Right lobe of liver (tissue), 6 donors: Measurements from ENCODE around the gene AOAH. TPM values are rescaled to one million over a fixed set of nuclear protein-coding genes. Genes with fewer than 3 reads are reported as not detected.

ENCODE experiments used
- ATAC-seq, 4 donors: fragments of 200-7000 bp; cut with Tn5 transposase; one replicate each; pipeline ENCODE4 v1.9.1; 2020; ENCODE audit warnings: mild to moderate bottlenecking in 4 of 4, moderate library complexity in 4 of 4
- DNase-seq, 3 donors: peaks; one replicate each; pipeline ENCODE4 v3.0.0-alpha.2; 2020
- H3K27ac ChIP-seq, 3 donors: fragments of 200-600 bp; one replicate each; pipeline ENCODE4 v1.8.0; 2022
- H3K27me3 ChIP-seq, 2 donors: fragments of 200-600 bp; one replicate each; pipeline ENCODE4 v1.8.0; 2022
- H3K36me3 ChIP-seq, 4 donors: fragments of 200-600 bp; sonication (generic) in 1 of 4; one replicate each; pipeline versions ENCODE4 v1.5.1 to v1.8.0; 2017 to 2022; ENCODE audit warnings: control low read depth in 1 of 4
- H3K4me1 ChIP-seq, 4 donors: fragments of 200-600 bp; sonication (generic) in 1 of 4; one replicate each; pipeline versions ENCODE4 v1.5.1 to v1.8.0; 2017 to 2022; ENCODE audit warnings: control low read depth in 1 of 4
- H3K4me3 ChIP-seq, 3 donors: fragments of 200-600 bp; one replicate each; pipeline ENCODE4 v1.8.0; 2022
- H3K9me3 ChIP-seq, 4 donors: fragments of 200-600 bp; sonication (generic) in 1 of 4; one replicate each; pipeline versions ENCODE4 v1.5.1 to v1.8.0; 2017 to 2022; ENCODE audit warnings: control low read depth in 1 of 4
- POLR2A ChIP-seq: fragments of 450-650 bp; IDR thresholded peaks from one replicate; pipeline ENCODE4 v1.6.1; 2017; ENCODE audit warnings: antibody characterized with exemption, mild to moderate bottlenecking
- WGBS: methylation state at CpG from one replicate; pipeline ENCODE4 v1.1.6; 2018; ENCODE audit warnings: low coverage, low lambda C conversion rate; ENCODE audit not compliant: insufficient coverage; ENCODE audit errors: missing lambda C conversion rate; 5-methylcytosine and 5-hydroxymethylcytosine counted together
- intact Hi-C, 2 donors: fragments of 100-400 bp; cut with DNase I; formaldehyde crosslinking; loops; one replicate each; pipeline versions ENCODE4 v1.11.2 to v1.14.1; 2022
- total RNA-seq, 6 experiments: library from RNA; depleted of rRNA in 2 of 6; stranded (reverse); fragments of >200 nt in 2 of 6; fragmentation: NEBNext Ultra II Directional in 3 of 6; extraction: Animal tissue kit (Norgen Biotek cat#: 25700) in 3 of 6; gene quantifications; one replicate each; pipeline versions ENCODE4 v1.1.0 to v1.2.4, GENCODE V29; 2016 to 2023
- TF ChIP-seq, protein P1 (sequence below), 4 donors: fragments of 200-600 bp in 3 of 4; fragments of 450-650 bp in 1 of 4; IDR thresholded peaks; one replicate each; pipeline versions ENCODE4 v1.5.1 to v1.8.0; 2016 to 2022; ENCODE audit warnings: antibody characterized with exemption in 4 of 4, mild to moderate bottlenecking in 2 of 4
- donor health status: DM: no; HTN: yes; CAD: no.
- donor health status: DM: no; HTN: no; CAD: no.
- donor health status: DM: no; HTN: no; CAD: no.
- donor health status: DM: no; HTN: yes; CAD: no.
- donor health status: DM: no; HTN: yes; CAD: no.

Gene AOAH
- total RNA-seq, 6 experiments from 2014 or later, result 2.9 to 11.3 (median 6.4) TPM

DNA sequence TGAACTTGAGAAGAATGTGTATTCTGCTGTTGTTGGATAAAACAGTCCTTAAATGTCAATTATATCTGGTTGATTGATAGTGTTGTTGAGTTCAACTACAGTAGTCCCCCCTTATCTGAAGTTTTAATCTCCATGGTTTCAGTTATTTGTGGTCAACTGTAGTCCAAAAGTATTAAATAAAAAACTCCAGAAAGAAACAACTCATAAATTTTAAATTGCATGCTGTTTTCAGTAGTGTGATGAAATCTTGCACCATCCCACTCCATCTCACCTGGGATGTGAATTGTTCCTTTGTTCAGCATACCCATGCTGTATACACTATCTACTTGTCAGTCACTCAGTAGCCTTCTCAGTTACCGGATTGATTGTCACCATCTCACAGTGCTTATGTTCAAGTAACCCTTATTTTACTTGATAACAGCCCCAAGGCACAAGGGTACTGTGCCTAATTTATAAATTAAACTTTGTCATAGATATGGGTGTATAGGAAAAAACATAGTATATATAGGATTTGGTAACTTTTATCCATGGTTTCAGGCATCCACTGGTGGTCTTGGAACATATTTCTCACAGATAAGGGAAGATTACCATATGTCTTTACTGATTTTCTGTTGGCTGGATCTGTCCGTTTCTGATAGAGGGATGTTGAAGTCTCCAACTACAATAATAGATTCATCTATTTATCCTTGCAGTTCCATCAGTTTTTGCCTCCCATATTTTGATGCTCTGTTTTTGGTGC lies 57.1 kb downstream of the AOAH start:
- Histone ChIP-seq H3K27me3 (no peaks in the 10 kb centered on the region), H3K27ac (no peak overlapping the region), H3K4me3 (no peak overlapping the region), H3K4me1 (no peaks in the 10 kb centered on the region), H3K36me3 (no peaks in the 10 kb centered on the region), H3K9me3 (no peaks in the 10 kb centered on the region)
- intact Hi-C loops, result loop anchor here in 1 of 2 donors (10.0 kb wide), 1 partner anchor 182 kb away; no protein-coding TSS in a partner anchor
- 88% methylated on average over 1 of the region's 2 CpGs for WGBS
- DNase-seq, result no peak
- no peak for TF ChIP-seq POLR2A
- TF ChIP-seq, protein P1, sequence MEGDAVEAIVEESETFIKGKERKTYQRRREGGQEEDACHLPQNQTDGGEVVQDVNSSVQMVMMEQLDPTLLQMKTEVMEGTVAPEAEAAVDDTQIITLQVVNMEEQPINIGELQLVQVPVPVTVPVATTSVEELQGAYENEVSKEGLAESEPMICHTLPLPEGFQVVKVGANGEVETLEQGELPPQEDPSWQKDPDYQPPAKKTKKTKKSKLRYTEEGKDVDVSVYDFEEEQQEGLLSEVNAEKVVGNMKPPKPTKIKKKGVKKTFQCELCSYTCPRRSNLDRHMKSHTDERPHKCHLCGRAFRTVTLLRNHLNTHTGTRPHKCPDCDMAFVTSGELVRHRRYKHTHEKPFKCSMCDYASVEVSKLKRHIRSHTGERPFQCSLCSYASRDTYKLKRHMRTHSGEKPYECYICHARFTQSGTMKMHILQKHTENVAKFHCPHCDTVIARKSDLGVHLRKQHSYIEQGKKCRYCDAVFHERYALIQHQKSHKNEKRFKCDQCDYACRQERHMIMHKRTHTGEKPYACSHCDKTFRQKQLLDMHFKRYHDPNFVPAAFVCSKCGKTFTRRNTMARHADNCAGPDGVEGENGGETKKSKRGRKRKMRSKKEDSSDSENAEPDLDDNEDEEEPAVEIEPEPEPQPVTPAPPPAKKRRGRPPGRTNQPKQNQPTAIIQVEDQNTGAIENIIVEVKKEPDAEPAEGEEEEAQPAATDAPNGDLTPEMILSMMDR (IDR thresholded peaks at IDR 0.05), result no peak
- ATAC-seq, result no peak

DNA sequence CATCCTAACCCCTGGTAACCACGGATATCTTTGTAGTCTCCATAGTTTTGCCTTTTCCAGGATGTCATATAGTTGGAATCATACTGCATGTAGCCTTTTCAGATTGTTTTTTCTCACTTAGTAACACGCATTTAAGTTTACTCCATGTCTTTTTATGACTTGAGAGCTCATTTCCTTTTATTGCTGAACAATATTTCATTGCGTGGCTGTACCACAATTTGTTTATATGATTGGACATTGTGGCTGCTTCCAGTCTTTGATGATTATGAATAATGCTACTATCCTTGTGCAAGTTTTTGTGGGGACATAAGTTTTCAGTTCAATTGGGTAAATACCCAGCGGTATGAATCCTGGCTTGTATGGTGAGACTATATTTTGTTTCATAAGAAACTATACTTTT lies 60.8 kb downstream of the AOAH start:
- WGBS, result 67% methylated on average over 4 of the region's 4 CpGs
- no peaks in the 10 kb centered on the region for H3K36me3 ChIP-seq
- no peaks in the 10 kb centered on the region for H3K27me3 ChIP-seq
- H3K4me1 ChIP-seq, result peaks cover 0 to 3% (median 0%) of the 10 kb centered on the region in 4 donors
- no peak overlapping the region for H3K4me3 ChIP-seq
- H3K27ac ChIP-seq, result no peak overlapping the region
- intact Hi-C loops, result loop anchor here in 1 of 2 donors (10.0 kb wide), 1 partner anchor 179 kb away; no protein-coding TSS in a partner anchor
- TF ChIP-seq, protein P1 (IDR thresholded peaks at IDR 0.05), result no peak
- no peak for TF ChIP-seq POLR2A
- ATAC-seq, result no peak
- H3K9me3 ChIP-seq, result no peaks in the 10 kb centered on the region
- no peak for DNase-seq

DNA sequence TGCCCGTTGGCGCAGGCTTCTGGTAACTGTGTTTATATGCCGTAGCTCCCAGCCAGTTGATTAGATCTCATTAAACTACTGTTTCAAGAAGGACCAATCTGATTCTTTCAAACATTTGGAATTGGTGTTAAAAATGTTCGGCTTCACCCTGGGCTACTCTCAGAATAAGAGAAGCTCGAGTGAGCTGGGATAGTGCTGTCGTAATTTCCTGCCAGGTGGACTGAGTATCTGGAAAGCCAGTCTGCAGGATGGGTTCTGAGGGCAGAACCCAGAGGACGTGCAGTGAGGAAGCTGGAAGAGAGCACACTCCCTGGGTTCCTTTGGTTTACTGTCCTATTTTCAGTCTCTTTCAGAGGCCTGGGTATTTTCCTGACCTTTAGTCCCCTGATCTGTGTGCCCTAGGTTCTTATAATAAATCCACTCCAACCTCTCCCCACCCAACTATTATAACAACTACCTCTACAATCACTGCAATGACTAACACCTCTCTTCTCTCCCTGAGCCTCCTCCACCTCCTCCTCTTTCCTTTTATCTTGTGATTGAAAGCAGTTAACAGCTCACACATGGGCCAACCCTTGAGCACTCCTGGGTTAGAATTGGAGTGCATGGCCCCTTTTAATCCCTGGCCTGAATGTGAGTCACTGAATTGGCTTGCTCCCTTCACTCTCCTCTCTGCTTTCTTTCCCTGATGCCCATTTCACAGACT lies 63.0 kb downstream of the AOAH start:
- 67% methylated on average over 6 of the region's 7 CpGs for WGBS
- intact Hi-C loops, result loop anchor here in 1 of 2 donors (10.0 kb wide), 1 partner anchor 176 kb away; no protein-coding TSS in a partner anchor
- no peaks in the 10 kb centered on the region for H3K36me3 ChIP-seq
- ATAC-seq (no peak), DNase-seq (no peak)
- no peaks in the 10 kb centered on the region for H3K27me3 ChIP-seq
- peaks cover 0 to 3% (median 0%) of the 10 kb centered on the region in 4 donors for H3K4me1 ChIP-seq
- H3K9me3 ChIP-seq, result no peaks in the 10 kb centered on the region
- no peak overlapping the region for H3K4me3 ChIP-seq
- no peak for TF ChIP-seq POLR2A
- TF ChIP-seq, protein P1 (IDR thresholded peaks at IDR 0.05), result no peak
- no peak overlapping the region for H3K27ac ChIP-seq

DNA sequence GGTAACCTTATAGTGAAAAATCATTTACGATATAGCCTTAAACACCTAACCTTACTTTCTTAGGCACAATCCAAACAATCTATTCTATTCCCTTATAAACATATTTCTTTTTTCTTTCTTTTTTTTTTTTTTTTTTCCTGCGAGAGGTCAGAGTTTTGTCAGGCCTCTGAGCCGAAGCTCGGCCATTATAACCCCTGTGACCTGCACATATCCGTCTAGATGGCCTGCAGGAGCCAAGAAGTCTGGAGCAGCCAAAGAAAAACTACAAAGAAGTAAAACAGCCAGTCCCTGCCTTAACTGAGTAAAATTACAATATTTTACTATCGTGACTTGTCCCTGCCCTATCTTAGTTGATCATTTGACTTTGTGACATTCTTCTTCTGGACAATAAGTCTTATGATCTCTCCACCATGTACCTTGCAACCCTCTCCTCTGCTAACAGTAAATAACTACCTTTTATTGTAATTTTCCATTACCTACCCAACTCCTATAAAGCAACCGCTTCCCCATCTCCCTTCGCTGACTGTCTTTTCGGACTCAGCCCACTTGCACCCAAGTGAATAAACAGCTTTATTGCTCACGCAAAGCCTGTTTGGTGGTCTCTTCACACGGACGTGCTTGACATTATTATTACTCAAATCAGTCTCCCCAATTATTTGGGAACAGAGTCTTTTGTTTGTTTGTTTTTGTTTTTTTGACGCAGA lies 64.5 kb downstream of the AOAH start:
- no peak overlapping the region for H3K4me3 ChIP-seq
- H3K27ac ChIP-seq, result no peak overlapping the region
- intact Hi-C loops, result loop anchor here in 1 of 2 donors (10.0 kb wide), 1 partner anchor 175 kb away; no protein-coding TSS in a partner anchor
- ATAC-seq (no peak), DNase-seq (no peak)
- no peaks in the 10 kb centered on the region for H3K27me3 ChIP-seq
- no peaks in the 10 kb centered on the region for H3K36me3 ChIP-seq
- H3K4me1 ChIP-seq, result peaks cover 0 to 3% (median 0%) of the 10 kb centered on the region in 4 donors
- H3K9me3 ChIP-seq, result no peaks in the 10 kb centered on the region
- WGBS, result 69% methylated on average over 13 of the region's 13 CpGs
- TF ChIP-seq, protein P1 (IDR thresholded peaks at IDR 0.05), result no peak
- no peak for TF ChIP-seq POLR2A
